HFFc6 (cell line): ENCODE measurements around the gene NPIPA1. TPM values are rescaled to one million over a fixed set of nuclear protein-coding genes. Genes with fewer than 3 reads are reported as not detected.
"Not testable (repeated sequence)": the region's sequence is repeated elsewhere in the genome, so short reads cannot be mapped to it uniquely, and the experiment has no call there.

ENCODE experiments used
- DNase-seq: peaks from one replicate; pipeline ENCODE4 v3.0.0-alpha.2; 2018
- H3K27ac Mint-ChIP-seq: 2 replicates; pipeline ENCODE4 v1.8.0; 2020; ENCODE audit warnings: mild to moderate bottlenecking, mixed read lengths
- H3K27me3 Mint-ChIP-seq: 2 replicates; pipeline ENCODE4 v1.8.0; 2021; ENCODE audit warnings: mild to moderate bottlenecking, moderate library complexity, mixed read lengths; ENCODE audit not compliant: insufficient read depth
- H3K36me3 Mint-ChIP-seq: 2 replicates; pipeline ENCODE4 v1.8.0; 2021; ENCODE audit warnings: low read depth, mixed read lengths
- H3K4me1 Mint-ChIP-seq: 2 replicates; pipeline ENCODE4 v1.8.0; 2020; ENCODE audit warnings: low read depth, mixed read lengths
- H3K4me3 Mint-ChIP-seq: 2 replicates; pipeline ENCODE4 v1.8.0; 2020; ENCODE audit warnings: mild to moderate bottlenecking, moderate library complexity, mixed read lengths
- H3K9me3 Mint-ChIP-seq: 2 replicates; pipeline ENCODE4 v1.8.0; 2020; ENCODE audit warnings: mild to moderate bottlenecking, mixed read lengths
- CTCF ChIP-seq: fragments of 200-600 bp; sonication (generic); IDR thresholded peaks from 2 replicates; pipeline ENCODE4 v1.5.0; 2021; ENCODE audit warnings: antibody characterized with exemption, mild to moderate bottlenecking
- total RNA-seq, 6 experiments: library from RNA; stranded (reverse); fragmentation: NEBNext Ultra II Directional; extraction: Animal tissue kit (Norgen Biotek cat#: 25700); gene quantifications; 2 replicates in 1 of 6; 3 replicates in 5 of 6; pipeline ENCODE4 v1.2.3, GENCODE V29; 2021

The NPIPA1 gene
- total RNA-seq, 6 experiments from 2014 or later, result 42.6 to 57.1 (median 44.8) TPM

DNA sequence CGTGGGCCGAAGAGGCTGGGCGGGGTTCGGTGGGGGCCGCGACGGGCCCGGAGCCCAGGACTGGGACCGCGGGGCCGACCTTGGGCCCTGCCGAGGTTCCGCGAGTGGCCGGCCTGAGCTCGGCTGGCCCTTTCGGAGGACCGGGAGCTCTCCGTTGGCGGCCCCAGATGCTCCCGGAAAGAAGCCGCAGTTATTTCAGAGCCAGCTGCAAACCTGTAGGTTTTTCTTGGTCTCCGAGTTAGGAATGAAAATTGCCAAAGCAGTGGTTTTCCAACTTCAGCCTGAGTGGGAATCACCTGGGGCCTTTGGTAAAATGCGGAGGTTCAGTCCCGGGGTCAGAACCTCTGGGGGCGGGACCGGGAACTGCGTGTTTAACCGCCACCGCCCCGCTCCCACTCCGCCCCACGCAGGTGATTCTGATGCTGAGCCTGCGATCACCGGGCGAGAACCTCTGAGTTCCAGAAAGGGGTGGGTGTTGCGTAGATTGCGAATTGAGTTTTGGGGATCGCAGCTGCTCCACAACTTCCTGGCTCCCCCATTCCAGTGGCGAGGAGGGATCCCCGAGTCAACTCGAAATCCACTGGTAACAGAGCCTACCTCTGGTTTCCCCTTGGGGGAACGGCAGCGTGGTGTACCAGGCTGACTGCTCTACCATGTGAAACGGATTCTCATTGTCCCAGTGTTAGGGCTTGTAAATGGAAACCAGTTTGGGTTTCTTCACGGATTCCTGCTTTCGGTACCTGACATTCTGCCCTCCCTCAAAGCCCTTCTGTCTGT is 38.4 kb downstream of the NPIPA1 start:
- Mint-ChIP-seq H3K27ac (peak overlapping the region; percentile 83), H3K4me3 (peak overlapping the region; percentile 95)
- not testable (repeated sequence) for DNase-seq

GRCh38 chr16:14976971-14977736 is 39.9 kb downstream of the NPIPA1 start:
- not testable (repeated sequence) for H3K9me3 Mint-ChIP-seq, H3K36me3 Mint-ChIP-seq, DNase-seq, H3K27ac Mint-ChIP-seq, H3K27me3 Mint-ChIP-seq
- Mint-ChIP-seq H3K4me1 (peaks cover 26% of the 10 kb centered on the region), H3K4me3 (peak overlapping the region; percentile 95)

More for the DNA sequence above, 38.4 kb downstream of the NPIPA1 start:
- peaks cover 24% of the 10 kb centered on the region for H3K4me1 Mint-ChIP-seq
- not testable (repeated sequence) for H3K27me3 Mint-ChIP-seq, H3K9me3 Mint-ChIP-seq, H3K36me3 Mint-ChIP-seq
- TF ChIP-seq CTCF, result peak; percentile 41; the same call in 1 of the 2 replicates

DNA sequence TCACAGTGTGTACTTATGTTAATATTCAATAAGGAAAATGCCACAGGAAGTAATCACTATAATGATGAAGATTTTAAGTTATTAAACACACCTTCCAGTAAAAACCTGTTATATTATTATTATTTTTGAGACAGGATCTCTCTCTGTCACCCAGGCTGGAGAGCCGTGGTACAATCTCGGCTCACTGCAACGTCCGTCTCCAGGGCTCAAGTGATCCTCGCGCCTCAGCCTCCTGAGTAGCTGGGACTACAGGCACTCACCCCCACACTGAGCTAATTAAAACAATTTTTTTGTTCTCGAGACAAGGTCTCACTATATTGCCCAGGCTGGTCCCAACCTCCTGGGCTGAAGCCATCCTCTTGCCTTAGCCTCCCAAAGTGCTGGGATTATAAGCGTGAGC is 41.0 kb downstream of the NPIPA1 start:
- not testable (repeated sequence) for H3K27ac Mint-ChIP-seq, H3K36me3 Mint-ChIP-seq, H3K27me3 Mint-ChIP-seq, H3K4me3 Mint-ChIP-seq, H3K9me3 Mint-ChIP-seq, DNase-seq
- peaks cover 36% of the 10 kb centered on the region for H3K4me1 Mint-ChIP-seq

GRCh38 chr16:14978908-14979307 is 41.7 kb downstream of the NPIPA1 start:
- H3K9me3 Mint-ChIP-seq, H3K4me3 Mint-ChIP-seq, H3K36me3 Mint-ChIP-seq, DNase-seq, H3K27me3 Mint-ChIP-seq: not testable (repeated sequence)
- Mint-ChIP-seq H3K27ac (peak overlapping the region; percentile 29; the same call in 1 of the 2 replicates), H3K4me1 (peaks cover 36% of the 10 kb centered on the region)

GRCh38 chr16:14981234-14981633 is 44.0 kb downstream of the NPIPA1 start:
- DNase-seq, H3K36me3 Mint-ChIP-seq, H3K27ac Mint-ChIP-seq, H3K9me3 Mint-ChIP-seq, H3K4me3 Mint-ChIP-seq, H3K27me3 Mint-ChIP-seq: not testable (repeated sequence)
- H3K4me1 Mint-ChIP-seq, result peaks cover 34% of the 10 kb centered on the region

- Mint-ChIP-seq H3K4me1 (peaks cover 22% of the 10 kb centered on the region), H3K36me3 (peaks cover 13% of the 10 kb centered on the region; the same call in 1 of the 2 replicates)
- H3K27ac Mint-ChIP-seq, H3K4me3 Mint-ChIP-seq, DNase-seq, H3K27me3 Mint-ChIP-seq, H3K9me3 Mint-ChIP-seq: not testable (repeated sequence)
Observed at GRCh38 chr16:14982521-14982920, 45.3 kb downstream of the NPIPA1 start.

- peaks cover 47% of the 10 kb centered on the region for H3K36me3 Mint-ChIP-seq
- H3K27ac Mint-ChIP-seq, H3K4me1 Mint-ChIP-seq, DNase-seq, H3K27me3 Mint-ChIP-seq, H3K4me3 Mint-ChIP-seq, H3K9me3 Mint-ChIP-seq: not testable (repeated sequence)
Observed at GRCh38 chr16:14988092-14988491, 50.8 kb downstream of the NPIPA1 start.

GRCh38 chr16:14988661-14989191 is 51.5 kb downstream of the NPIPA1 start:
- H3K27ac Mint-ChIP-seq, H3K4me1 Mint-ChIP-seq, H3K27me3 Mint-ChIP-seq, DNase-seq, H3K9me3 Mint-ChIP-seq, H3K4me3 Mint-ChIP-seq: not testable (repeated sequence)
- H3K36me3 Mint-ChIP-seq, result peaks cover 51% of the 10 kb centered on the region

GRCh38 chr16:14989291-14990281 is 52.3 kb downstream of the NPIPA1 start:
- H3K36me3 Mint-ChIP-seq, result peaks cover 54% of the 10 kb centered on the region
- H3K27me3 Mint-ChIP-seq, H3K9me3 Mint-ChIP-seq, H3K4me1 Mint-ChIP-seq, H3K27ac Mint-ChIP-seq, DNase-seq, H3K4me3 Mint-ChIP-seq: not testable (repeated sequence)

GRCh38 chr16:14993277-14994151 is 56.3 kb downstream of the NPIPA1 start:
- peaks cover 26% of the 10 kb centered on the region for H3K4me1 Mint-ChIP-seq
- not testable (repeated sequence) for H3K27me3 Mint-ChIP-seq, H3K27ac Mint-ChIP-seq, DNase-seq, H3K9me3 Mint-ChIP-seq, H3K4me3 Mint-ChIP-seq
- H3K36me3 Mint-ChIP-seq, result peaks cover 41% of the 10 kb centered on the region

- peaks cover 31% of the 10 kb centered on the region for H3K36me3 Mint-ChIP-seq
- peaks cover 26% of the 10 kb centered on the region for H3K4me1 Mint-ChIP-seq
- H3K27ac Mint-ChIP-seq, H3K27me3 Mint-ChIP-seq, H3K4me3 Mint-ChIP-seq, H3K9me3 Mint-ChIP-seq: not testable (repeated sequence)
- peak; percentile 65 for DNase-seq
Observed at GRCh38 chr16:14996702-14997101, 59.5 kb downstream of the NPIPA1 start.
